Stimulated activated CD4-positive, alpha-beta T cell treated with anti-CD3 and anti-CD28 coated beads, Interleukin-12 subunit alpha, Interleukin-12 subunit beta, amount 100 ng/mL, for 48 hours (primary cell): ENCODE results near the gene LGR6.

Experiments
- DNase-seq, 3 donors: peaks; one replicate each; pipeline ENCODE4 v3.0.0-alpha.2; 2020; ENCODE audit warnings: low read depth in 2 of 3, low spot score in 1 of 3

LGR6 gene

GRCh38 chr1:202367271-202367670 is 173.7 kb downstream of the LGR6 start:
- DNase-seq, result no peak
